HL-60 (cell line): ENCODE data around the gene ST7.
A peak's percentile ranks its signal among the peaks of the same experiment; 100 is the strongest.

Experiments used
- DNase-seq, 2 experiments: peaks; one replicate each; pipeline ENCODE4 v3.0.0-alpha.2; 2010 to 2020; ENCODE audit warnings: low read depth in 1 of 2, low spot score in 1 of 2
- H3K27ac ChIP-seq: fragments of 250-450 bp; sonication (Bioruptor Pico); replicated peaks from 2 replicates; pipeline ENCODE4 v1.5.1; 2020; ENCODE audit warnings: mild to moderate bottlenecking, moderate library complexity
- H3K27me3 ChIP-seq: fragments of 250-450 bp; sonication (Bioruptor Pico); 2 replicates; pipeline ENCODE4 v1.5.1; 2021; ENCODE audit warnings: mild to moderate bottlenecking, moderate library complexity; ENCODE audit not compliant: insufficient read depth, poor library complexity, severe bottlenecking
- H3K4me3 ChIP-seq: replicated peaks from 2 replicates; pipeline ENCODE4 v1.5.1; 2011; ENCODE audit warnings: mild to moderate bottlenecking, control low read depth, low read length; ENCODE audit not compliant: insufficient read depth
- CTCF ChIP-seq: IDR thresholded peaks from one replicate; pipeline ENCODE4 v1.5.1; 2011; ENCODE audit warnings: low read length, control low read depth, inconsistent platforms; ENCODE audit not compliant: insufficient read depth
- GABPA ChIP-seq: IDR thresholded peaks from 2 replicates; pipeline ENCODE4 v1.6.1; 2012; ENCODE audit warnings: low read depth
- POLR2AphosphoS5 ChIP-seq: IDR thresholded peaks from 2 replicates; pipeline ENCODE4 v1.6.1; 2012; ENCODE audit warnings: low read depth
- REST ChIP-seq: IDR thresholded peaks from 2 replicates; pipeline ENCODE4 v1.6.1; 2012; ENCODE audit warnings: low read depth; ENCODE audit not compliant: insufficient replicate concordance
- SPI1 ChIP-seq: IDR thresholded peaks from 2 replicates; pipeline ENCODE4 v1.6.1; 2012; ENCODE audit warnings: low read depth, mild to moderate bottlenecking, borderline replicate concordance

The ST7 gene

GRCh38 chr7:116981939-116982338 lies 28.6 kb downstream of the ST7 start:
- TF ChIP-seq REST: no peak
- no peak for TF ChIP-seq GABPA
- DNase-seq: no peak
- H3K27ac ChIP-seq: no peak overlapping the region
- no peaks in the 10 kb centered on the region for H3K27me3 ChIP-seq
- no peak overlapping the region for H3K4me3 ChIP-seq

- H3K4me3 ChIP-seq: no peak overlapping the region
Measured at GRCh38 chr7:116984511-116984910, 31.2 kb downstream of the ST7 start.

GRCh38 chr7:116984917-116985316 lies 31.6 kb downstream of the ST7 start:
- no peak overlapping the region for H3K4me3 ChIP-seq
- TF ChIP-seq CTCF (peak; percentile 34), REST (no peak)
- no peak overlapping the region for H3K27ac ChIP-seq
- H3K27me3 ChIP-seq: no peaks in the 10 kb centered on the region
- peak in 1 of 2 experiments; percentile 47 for DNase-seq

More at GRCh38 chr7:116984511-116984910, 31.2 kb downstream of the ST7 start:
- DNase-seq: no peak
- Histone ChIP-seq H3K27ac (no peak overlapping the region), H3K27me3 (no peaks in the 10 kb centered on the region)
- TF ChIP-seq REST (no peak), CTCF (no peak), SPI1 (no peak), POLR2AphosphoS5 (no peak), GABPA (no peak)

GRCh38 chr7:116985575-116985974 lies 32.3 kb downstream of the ST7 start:
- no peaks in the 10 kb centered on the region for H3K27me3 ChIP-seq
- TF ChIP-seq REST (no peak), POLR2AphosphoS5 (no peak), GABPA (no peak), CTCF (no peak), SPI1 (no peak)
- DNase-seq: no peak
- H3K27ac ChIP-seq: no peak overlapping the region
- no peak overlapping the region for H3K4me3 ChIP-seq
